ENCODE results near the gene FEM1B. TPM values are rescaled to one million over a fixed set of nuclear protein-coding genes. Genes with fewer than 3 reads are reported as not detected.

The FEM1B gene
- total RNA-seq, 1 donor: 45.5 TPM

DNA sequence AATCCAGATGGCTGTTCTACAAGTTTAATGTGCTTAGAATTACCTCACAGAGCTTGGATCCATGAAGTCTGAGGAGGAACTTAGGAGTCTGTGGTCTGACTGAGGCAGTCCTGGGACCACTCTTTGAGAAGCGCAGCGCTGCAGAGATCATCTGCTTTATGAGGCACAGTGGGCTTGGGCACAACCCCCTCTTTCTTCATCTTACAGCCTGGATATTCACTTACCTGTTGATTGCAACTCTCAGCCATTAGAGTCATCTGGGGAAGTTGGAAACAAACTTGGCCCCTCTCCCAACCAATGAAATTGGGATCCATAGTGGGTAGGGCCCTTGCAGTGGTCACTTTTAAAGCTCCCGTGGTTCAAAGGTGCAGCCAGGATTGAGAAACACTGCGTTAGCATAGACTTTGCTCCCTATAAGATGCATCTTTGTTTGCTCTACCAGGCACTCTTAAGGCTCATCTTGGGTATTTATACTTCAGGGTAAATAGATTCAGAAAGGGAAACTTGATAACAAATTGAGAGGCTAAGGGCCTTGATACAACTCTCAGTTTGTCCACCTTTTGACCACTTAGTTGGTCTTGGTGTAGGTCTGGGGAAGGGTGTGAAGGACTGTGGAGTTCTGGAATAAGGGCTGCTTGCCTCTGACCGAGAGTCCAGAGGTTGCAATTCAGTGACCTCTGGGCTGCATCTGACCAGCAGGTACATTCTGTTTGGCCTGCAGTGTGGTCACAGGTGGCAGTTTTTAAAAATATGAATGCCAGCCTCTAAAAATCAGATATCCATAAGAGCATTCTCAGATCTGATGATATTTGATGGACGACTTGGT is 22.8 kb downstream of the FEM1B start:
- no peak overlapping the region for H3K4me3 ChIP-seq (ENCODE audit: low read depth, low read length)
- no peak for DNase-seq (ENCODE audit: low read depth)
- TF ChIP-seq, protein P1, sequence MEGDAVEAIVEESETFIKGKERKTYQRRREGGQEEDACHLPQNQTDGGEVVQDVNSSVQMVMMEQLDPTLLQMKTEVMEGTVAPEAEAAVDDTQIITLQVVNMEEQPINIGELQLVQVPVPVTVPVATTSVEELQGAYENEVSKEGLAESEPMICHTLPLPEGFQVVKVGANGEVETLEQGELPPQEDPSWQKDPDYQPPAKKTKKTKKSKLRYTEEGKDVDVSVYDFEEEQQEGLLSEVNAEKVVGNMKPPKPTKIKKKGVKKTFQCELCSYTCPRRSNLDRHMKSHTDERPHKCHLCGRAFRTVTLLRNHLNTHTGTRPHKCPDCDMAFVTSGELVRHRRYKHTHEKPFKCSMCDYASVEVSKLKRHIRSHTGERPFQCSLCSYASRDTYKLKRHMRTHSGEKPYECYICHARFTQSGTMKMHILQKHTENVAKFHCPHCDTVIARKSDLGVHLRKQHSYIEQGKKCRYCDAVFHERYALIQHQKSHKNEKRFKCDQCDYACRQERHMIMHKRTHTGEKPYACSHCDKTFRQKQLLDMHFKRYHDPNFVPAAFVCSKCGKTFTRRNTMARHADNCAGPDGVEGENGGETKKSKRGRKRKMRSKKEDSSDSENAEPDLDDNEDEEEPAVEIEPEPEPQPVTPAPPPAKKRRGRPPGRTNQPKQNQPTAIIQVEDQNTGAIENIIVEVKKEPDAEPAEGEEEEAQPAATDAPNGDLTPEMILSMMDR (IDR thresholded peaks at IDR 0.05; ENCODE audit: insufficient read depth, low read length): no peak

DNA sequence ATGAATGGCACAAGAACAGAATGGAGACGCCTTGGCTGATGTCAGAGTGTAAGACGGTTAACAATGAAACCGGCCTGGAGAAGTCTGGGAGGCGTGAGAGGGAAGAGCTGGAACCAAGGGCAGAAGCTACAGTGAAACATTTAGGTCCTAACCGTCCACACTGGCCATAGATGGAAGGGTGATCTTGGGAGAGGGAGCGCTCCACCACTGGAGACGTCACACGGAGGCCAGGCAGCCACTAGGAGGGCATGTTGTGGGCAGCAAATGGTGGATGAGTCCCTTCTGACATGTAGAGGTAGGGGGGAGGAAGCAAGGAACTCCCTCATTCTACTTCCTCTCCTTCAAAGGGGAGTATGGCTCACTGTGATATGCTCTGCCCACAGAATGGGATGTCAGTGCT is 23.8 kb downstream of the FEM1B start:
- no peak overlapping the region for H3K4me3 ChIP-seq (ENCODE audit: low read depth, low read length)
- DNase-seq (ENCODE audit: low read depth): no peak
- TF ChIP-seq, protein P1 (IDR thresholded peaks at IDR 0.05; ENCODE audit: insufficient read depth, low read length): no peak

DNA sequence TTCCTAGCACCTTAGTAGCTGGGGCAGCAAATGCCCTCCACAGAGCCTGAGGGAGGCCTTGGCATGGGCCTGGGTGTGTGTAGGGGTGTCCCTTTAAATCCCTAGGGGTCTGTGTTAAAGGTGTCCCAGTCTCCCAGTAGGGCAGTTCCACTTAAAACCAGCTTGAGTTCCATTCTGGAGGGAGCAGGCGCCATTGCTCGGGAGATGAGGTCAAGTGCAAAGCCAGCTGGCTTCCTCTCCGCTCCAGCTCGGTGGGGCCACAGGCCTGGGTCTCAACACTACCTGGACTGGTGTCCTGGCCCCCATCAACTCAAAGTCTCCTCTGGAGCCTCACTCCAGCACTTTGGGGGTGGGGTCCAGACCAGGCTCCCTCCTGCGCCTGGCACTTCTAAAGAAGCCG is 25.2 kb downstream of the FEM1B start:
- no peak overlapping the region for H3K4me3 ChIP-seq (ENCODE audit: low read depth, low read length)
- no peak for DNase-seq (ENCODE audit: low read depth)
- TF ChIP-seq, protein P1 (IDR thresholded peaks at IDR 0.05; ENCODE audit: insufficient read depth, low read length): no peak

DNA sequence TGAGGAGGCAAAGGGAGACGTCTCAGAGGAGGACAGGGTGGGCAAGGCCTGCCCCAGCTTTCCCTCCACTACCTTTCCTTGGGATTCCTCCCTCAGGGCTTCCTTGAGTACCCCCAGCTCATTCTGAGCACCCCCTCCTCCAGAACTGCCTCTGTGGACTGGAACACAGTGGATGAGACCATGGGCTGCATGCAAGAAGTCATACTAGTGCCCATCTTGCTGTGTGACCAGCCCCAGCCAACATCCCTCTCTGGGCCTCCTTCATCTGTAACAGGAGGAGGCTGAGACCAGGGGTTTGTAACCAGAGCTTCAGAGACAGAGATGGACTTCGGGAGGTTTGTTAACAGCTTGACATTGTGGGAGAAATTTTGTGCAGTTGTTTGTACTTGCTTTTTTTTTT is 25.6 kb downstream of the FEM1B start:
- TF ChIP-seq, protein P1 (IDR thresholded peaks at IDR 0.05; ENCODE audit: insufficient read depth, low read length): no peak
- H3K4me3 ChIP-seq (ENCODE audit: low read depth, low read length): no peak overlapping the region
- DNase-seq (ENCODE audit: low read depth): no peak

DNA sequence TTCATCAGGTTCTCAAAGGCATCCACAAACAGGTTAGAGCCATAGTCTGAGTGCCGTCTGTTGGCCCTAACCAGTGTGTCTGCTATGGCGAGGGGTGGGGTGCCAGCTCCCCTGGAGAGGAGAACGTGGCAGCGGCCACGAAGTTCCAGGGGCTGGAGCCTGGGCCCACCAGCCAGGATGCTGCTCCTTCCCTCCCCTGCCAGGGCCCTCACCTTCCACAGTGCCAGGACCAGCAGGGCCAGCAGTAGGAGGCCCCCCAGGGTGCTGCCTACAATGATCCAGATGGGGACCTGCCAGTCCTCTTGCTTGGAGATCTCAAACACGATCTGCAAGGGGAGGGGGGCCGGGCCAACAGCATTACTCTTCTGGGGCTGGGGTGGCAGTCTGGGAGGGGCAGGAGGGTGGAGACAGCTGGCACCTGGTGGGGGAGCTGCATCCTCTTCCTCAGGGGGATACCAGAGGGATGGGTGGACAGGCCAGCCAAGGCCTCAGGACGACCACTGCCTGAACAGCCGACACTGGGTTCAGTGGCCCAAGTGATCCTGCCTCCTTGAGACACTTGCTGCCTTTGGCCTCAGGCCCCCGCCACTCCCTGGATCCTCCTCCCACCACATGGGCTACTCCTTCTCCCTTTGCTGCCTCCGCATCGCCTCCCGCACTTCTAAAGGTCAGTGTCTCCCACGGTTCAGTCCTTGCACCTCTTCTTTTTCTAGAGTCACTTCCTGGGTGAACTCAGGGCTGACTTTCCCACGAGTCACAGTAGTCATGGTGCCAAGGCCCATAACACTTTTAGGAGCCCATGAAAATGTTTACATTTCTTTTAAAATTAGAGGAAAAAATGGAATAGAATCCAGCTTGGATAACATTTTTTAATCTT is 26.3 kb downstream of the FEM1B start:
- H3K4me3 ChIP-seq (ENCODE audit: low read depth, low read length): no peak overlapping the region
- TF ChIP-seq, protein P1 (IDR thresholded peaks at IDR 0.05; ENCODE audit: insufficient read depth, low read length): no peak
- no peak for DNase-seq (ENCODE audit: low read depth)

DNA sequence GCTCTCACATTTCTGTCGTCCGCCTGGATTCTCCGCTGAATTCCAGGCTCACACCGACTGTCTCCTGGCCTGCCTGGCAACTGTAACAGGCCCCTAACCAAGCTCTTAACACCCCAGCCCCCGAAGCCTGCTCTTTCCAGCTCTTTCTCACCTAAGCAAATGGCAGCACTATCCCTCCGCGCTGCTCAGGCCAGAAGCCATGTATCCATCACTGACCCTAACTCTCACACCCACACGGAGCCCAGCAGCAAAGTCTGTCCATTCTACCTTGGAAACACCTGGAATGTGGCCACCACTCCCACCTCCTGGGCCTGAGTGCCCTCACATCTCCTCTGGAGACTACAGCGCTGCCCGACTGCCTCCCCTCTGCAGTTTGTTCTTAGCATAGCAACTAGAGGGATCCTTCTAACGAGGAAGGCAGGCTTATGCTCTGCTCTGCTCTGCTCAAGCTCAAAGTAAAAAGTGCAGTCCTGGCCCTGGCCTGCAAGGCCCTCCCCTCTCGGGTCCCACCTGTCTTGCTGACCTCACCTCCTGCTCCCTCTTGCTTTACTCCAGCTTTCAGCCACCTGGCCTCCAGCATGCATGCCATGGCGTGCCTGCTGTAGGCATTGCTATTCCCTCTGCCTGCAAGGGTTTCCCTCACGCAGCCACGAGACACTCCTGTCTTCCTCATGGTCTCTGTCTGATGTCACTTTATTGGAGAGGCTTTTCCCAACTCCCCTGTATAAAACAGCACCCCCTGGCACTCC is 27.2 kb downstream of the FEM1B start:
- TF ChIP-seq, protein P1 (IDR thresholded peaks at IDR 0.05; ENCODE audit: insufficient read depth, low read length): no peak
- H3K4me3 ChIP-seq (ENCODE audit: low read depth, low read length): no peak overlapping the region
- no peak for DNase-seq (ENCODE audit: low read depth)
